ENCODE results near the gene MT1F. TPM values are rescaled to one million over a fixed set of nuclear protein-coding genes. Genes with fewer than 3 reads are reported as not detected.

Gene MT1F
- total RNA-seq, 1 experiment from 2014 or later: 2.1 TPM

DNA sequence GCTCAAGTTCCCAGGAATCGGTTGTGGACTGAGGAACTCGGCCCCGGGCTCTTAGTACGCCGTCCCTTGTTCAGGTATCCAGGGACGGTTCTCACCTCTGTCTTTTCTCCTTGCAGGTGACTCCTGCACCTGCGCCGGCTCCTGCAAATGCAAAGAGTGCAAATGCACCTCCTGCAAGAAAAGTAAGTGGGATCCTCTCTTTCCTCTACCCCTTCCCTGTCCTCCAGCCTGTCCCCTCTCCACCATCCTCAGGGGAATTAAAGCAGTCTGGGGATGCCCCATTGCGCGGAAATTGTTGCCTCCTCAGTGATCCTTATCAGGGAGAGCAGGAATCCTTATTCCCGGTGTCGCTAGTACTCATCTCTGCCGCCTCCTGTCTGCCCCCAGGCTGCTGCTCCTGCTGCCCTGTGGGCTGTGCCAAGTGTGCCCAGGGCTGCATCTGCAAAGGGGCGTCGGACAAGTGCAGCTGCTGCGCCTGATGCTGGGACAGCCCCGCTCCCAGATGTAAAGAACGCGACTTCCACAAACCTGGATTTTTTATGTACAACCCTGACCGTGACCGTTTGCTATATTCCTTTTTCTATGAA, 48.8 kb upstream of the MT1F start:
- CTCF ChIA-PET: interaction anchor here (1.0 kb wide), 1 partner anchor 17 kb away, joined by 3 read pairs; the partner anchor contains the start of gene MT1E
- DNase-seq (ENCODE audit: low read depth, low spot score) (no peak), ATAC-seq (no peak)
- peaks cover 65% of the 10 kb centered on the region for H3K4me1 ChIP-seq (ENCODE audit: control insufficient read depth, insufficient read depth, low read length)
- in situ Hi-C loops (cut with HindIII; ENCODE audit: low pct_unique_long_range_greater_than_20kb, low sequenced_read_pairs) (no loop called here), intact Hi-C loops (cut with micrococcal nuclease; ENCODE audit: unreplicated experiment) (loop anchor here (5.0 kb wide), 1 partner anchor 93 kb away; no protein-coding TSS in a partner anchor)
- BruUV-seq (replicated peaks): TSS peak; percentile 100
- peaks cover 3% of the 10 kb centered on the region; the same call in 1 of the 2 replicates for H3K36me3 ChIP-seq (ENCODE audit: control insufficient read depth, insufficient read depth, low read length)
- peak overlapping the region; percentile 78 to 87 for H3K4me3 ChIP-seq (ENCODE audit: low read depth in 2 of 2, low read length in 2 of 2)
- TF ChIP-seq TCF7L2 (IDR thresholded peaks at IDR 0.05; ENCODE audit: low read depth, low read length): 0 out of 2 replicates have a peak, but pooled peaks have one; percentile 15
- TF ChIP-seq, protein P1, sequence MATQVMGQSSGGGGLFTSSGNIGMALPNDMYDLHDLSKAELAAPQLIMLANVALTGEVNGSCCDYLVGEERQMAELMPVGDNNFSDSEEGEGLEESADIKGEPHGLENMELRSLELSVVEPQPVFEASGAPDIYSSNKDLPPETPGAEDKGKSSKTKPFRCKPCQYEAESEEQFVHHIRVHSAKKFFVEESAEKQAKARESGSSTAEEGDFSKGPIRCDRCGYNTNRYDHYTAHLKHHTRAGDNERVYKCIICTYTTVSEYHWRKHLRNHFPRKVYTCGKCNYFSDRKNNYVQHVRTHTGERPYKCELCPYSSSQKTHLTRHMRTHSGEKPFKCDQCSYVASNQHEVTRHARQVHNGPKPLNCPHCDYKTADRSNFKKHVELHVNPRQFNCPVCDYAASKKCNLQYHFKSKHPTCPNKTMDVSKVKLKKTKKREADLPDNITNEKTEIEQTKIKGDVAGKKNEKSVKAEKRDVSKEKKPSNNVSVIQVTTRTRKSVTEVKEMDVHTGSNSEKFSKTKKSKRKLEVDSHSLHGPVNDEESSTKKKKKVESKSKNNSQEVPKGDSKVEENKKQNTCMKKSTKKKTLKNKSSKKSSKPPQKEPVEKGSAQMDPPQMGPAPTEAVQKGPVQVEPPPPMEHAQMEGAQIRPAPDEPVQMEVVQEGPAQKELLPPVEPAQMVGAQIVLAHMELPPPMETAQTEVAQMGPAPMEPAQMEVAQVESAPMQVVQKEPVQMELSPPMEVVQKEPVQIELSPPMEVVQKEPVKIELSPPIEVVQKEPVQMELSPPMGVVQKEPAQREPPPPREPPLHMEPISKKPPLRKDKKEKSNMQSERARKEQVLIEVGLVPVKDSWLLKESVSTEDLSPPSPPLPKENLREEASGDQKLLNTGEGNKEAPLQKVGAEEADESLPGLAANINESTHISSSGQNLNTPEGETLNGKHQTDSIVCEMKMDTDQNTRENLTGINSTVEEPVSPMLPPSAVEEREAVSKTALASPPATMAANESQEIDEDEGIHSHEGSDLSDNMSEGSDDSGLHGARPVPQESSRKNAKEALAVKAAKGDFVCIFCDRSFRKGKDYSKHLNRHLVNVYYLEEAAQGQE (IDR thresholded peaks at IDR 0.05; ENCODE audit: insufficient read depth in 1 of 2, low read depth in 2 of 2, low read length in 1 of 2): no peak
- H3K9me3 ChIP-seq (ENCODE audit: control insufficient read depth, insufficient read depth, low read depth, low read length): no peaks in the 10 kb centered on the region
- POLR2A ChIA-PET: no interaction called here
- peak overlapping the region; percentile 94 for H3K27ac ChIP-seq (ENCODE audit: low read length)
- H3K27me3 ChIP-seq (ENCODE audit: control insufficient read depth, insufficient read depth, low read length): no peaks in the 10 kb centered on the region

DNA sequence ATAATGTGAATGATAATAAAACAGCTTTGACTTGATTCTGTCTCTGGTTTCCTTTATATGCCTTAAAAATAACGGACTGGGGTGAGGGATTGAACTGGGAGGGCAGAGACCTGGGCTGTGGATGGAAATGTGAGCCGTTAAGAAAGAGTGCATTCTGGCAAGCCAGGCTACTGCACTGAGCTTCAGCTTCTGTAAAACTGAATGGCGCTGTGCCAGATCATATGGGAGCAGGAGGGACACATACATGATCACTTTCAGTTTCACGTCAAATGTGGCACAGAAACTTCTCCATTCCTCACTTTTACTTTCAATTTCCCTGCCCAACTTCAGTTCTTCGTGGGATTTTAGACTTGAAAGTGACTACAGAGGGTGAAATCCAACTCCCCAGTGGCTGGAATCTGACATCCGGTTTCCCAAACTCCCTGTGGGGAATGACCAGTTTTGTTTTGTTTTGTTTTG, 48.3 kb upstream of the MT1F start:
- ATAC-seq: no peak
- Histone ChIP-seq H3K27ac (ENCODE audit: low read length) (peak overlapping the region; percentile 94), H3K27me3 (ENCODE audit: control insufficient read depth, insufficient read depth, low read length) (no peaks in the 10 kb centered on the region), H3K4me3 (ENCODE audit: low read depth in 2 of 2, low read length in 2 of 2) (peak overlapping the region; percentile 78 to 87), H3K36me3 (ENCODE audit: control insufficient read depth, insufficient read depth, low read length) (peaks cover 3% of the 10 kb centered on the region; the same call in 1 of the 2 replicates), H3K4me1 (ENCODE audit: control insufficient read depth, insufficient read depth, low read length) (peaks cover 70% of the 10 kb centered on the region), H3K9me3 (ENCODE audit: control insufficient read depth, insufficient read depth, low read depth, low read length) (no peaks in the 10 kb centered on the region)
- DNase-seq (ENCODE audit: low read depth, low spot score): no peak
- TF ChIP-seq SIN3A (IDR thresholded peaks at IDR 0.05; ENCODE audit: borderline replicate concordance, insufficient read depth, low read depth, low read length) (no peak), POLR2AphosphoS5 (IDR thresholded peaks at IDR 0.05; ENCODE audit: low read depth, low read length) (no peak)
- TF ChIP-seq, protein P1 (IDR thresholded peaks at IDR 0.05; ENCODE audit: insufficient read depth in 1 of 2, low read depth in 2 of 2, low read length in 1 of 2): no peak
- TF ChIP-seq, protein P2, sequence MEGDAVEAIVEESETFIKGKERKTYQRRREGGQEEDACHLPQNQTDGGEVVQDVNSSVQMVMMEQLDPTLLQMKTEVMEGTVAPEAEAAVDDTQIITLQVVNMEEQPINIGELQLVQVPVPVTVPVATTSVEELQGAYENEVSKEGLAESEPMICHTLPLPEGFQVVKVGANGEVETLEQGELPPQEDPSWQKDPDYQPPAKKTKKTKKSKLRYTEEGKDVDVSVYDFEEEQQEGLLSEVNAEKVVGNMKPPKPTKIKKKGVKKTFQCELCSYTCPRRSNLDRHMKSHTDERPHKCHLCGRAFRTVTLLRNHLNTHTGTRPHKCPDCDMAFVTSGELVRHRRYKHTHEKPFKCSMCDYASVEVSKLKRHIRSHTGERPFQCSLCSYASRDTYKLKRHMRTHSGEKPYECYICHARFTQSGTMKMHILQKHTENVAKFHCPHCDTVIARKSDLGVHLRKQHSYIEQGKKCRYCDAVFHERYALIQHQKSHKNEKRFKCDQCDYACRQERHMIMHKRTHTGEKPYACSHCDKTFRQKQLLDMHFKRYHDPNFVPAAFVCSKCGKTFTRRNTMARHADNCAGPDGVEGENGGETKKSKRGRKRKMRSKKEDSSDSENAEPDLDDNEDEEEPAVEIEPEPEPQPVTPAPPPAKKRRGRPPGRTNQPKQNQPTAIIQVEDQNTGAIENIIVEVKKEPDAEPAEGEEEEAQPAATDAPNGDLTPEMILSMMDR (IDR thresholded peaks at IDR 0.05): no peak
- CTCF ChIA-PET: interaction anchor here (1.0 kb wide), 1 partner anchor 16 kb away, joined by 3 read pairs; the partner anchor contains the start of gene MT1E
- intact Hi-C loops (cut with micrococcal nuclease; ENCODE audit: unreplicated experiment) (loop anchor here (5.0 kb wide), 1 partner anchor 93 kb away; no protein-coding TSS in a partner anchor), in situ Hi-C loops (cut with HindIII; ENCODE audit: low pct_unique_long_range_greater_than_20kb, low sequenced_read_pairs) (no loop called here)
- no TSS peak for BruUV-seq (replicated peaks)
- POLR2A ChIA-PET: no interaction called here

All from Panc1 (cell line).